SK-N-SH treated with all-trans-retinoic acid at 6 μM for 48 hours (cell line): ENCODE results near the gene PAPSS1.

Experiments
- ATAC-seq: fragments of 200-7000 bp; cut with Tn5 transposase; 3 replicates; pipeline ENCODE4 v1.9.1; 2020; ENCODE audit warnings: mild to moderate bottlenecking, moderate library complexity
- ARNTL ChIP-seq: fragments of 450-650 bp; formaldehyde crosslinking; IDR thresholded peaks from 2 replicates; pipeline ENCODE4 v1.5.0; 2020; ENCODE audit warnings: low read depth, mild to moderate bottlenecking, moderate library complexity, borderline replicate concordance
- CREB5 ChIP-seq: fragments of 250-450 bp; sonication (Bioruptor Pico); IDR thresholded peaks from 2 replicates; pipeline ENCODE4 v1.5.1; 2020; ENCODE audit warnings: low read depth, mild to moderate bottlenecking, moderate library complexity
- CSDC2 ChIP-seq: fragments of 250-450 bp; sonication (Bioruptor Pico); IDR thresholded peaks from 2 replicates; pipeline ENCODE4 v1.5.0; 2020; ENCODE audit warnings: mild to moderate bottlenecking, moderate library complexity
- CSRNP3 ChIP-seq: fragments of 250-450 bp; sonication (Bioruptor Pico); IDR thresholded peaks from 2 replicates; pipeline ENCODE4 v1.5.1; 2021; ENCODE audit warnings: mild to moderate bottlenecking, moderate library complexity
- ESRRG ChIP-seq: fragments of 250-450 bp; sonication (Bioruptor Pico); IDR thresholded peaks from 2 replicates; pipeline ENCODE4 v1.6.1; 2021; ENCODE audit warnings: mild to moderate bottlenecking
- GLIS3 ChIP-seq: fragments of 250-450 bp; sonication (Bioruptor Pico); IDR thresholded peaks from 2 replicates; pipeline ENCODE4 v1.5.0; 2020; ENCODE audit warnings: mild to moderate bottlenecking, moderate library complexity
- ISL1 ChIP-seq: fragments of 250-450 bp; sonication (Bioruptor Pico); IDR thresholded peaks from 2 replicates; pipeline ENCODE4 v2.1.2; 2022; ENCODE audit warnings: mild to moderate bottlenecking, moderate library complexity
- PATZ1 ChIP-seq: fragments of 250-450 bp; sonication (Bioruptor Pico); IDR thresholded peaks from 2 replicates; pipeline ENCODE4 v1.8.0; 2020; ENCODE audit warnings: mild to moderate bottlenecking, moderate library complexity, borderline replicate concordance
- POU6F1 ChIP-seq: fragments of 250-450 bp; sonication (Bioruptor Pico); IDR thresholded peaks from 2 replicates; pipeline ENCODE4 v1.8.0; 2021; ENCODE audit warnings: low read depth, mild to moderate bottlenecking, moderate library complexity, borderline replicate concordance
- PPARA ChIP-seq: fragments of 250-450 bp; sonication (Bioruptor Pico); IDR thresholded peaks from 2 replicates; pipeline ENCODE4 v1.5.0; 2020; ENCODE audit warnings: mild to moderate bottlenecking, borderline replicate concordance
- SNAI2 ChIP-seq: fragments of 250-450 bp; sonication (Bioruptor Pico); IDR thresholded peaks from 2 replicates; pipeline ENCODE4 v1.5.0; 2020; ENCODE audit warnings: mild to moderate bottlenecking, moderate library complexity
- TCF4 ChIP-seq: fragments of 250-450 bp; sonication (Bioruptor Pico); IDR thresholded peaks from 2 replicates; pipeline ENCODE4 v1.8.0; 2021; ENCODE audit warnings: mild to moderate bottlenecking, moderate library complexity, borderline replicate concordance
- TOX ChIP-seq: fragments of 250-450 bp; sonication (Bioruptor Pico); IDR thresholded peaks from 2 replicates; pipeline ENCODE4 v1.8.0; 2021; ENCODE audit warnings: mild to moderate bottlenecking, moderate library complexity, borderline replicate concordance
- ZC3H10 ChIP-seq: fragments of 250-450 bp; sonication (Bioruptor Pico); IDR thresholded peaks from 2 replicates; pipeline ENCODE4 v1.5.1; 2021; ENCODE audit warnings: mild to moderate bottlenecking, moderate library complexity
- ZFP3 ChIP-seq: fragments of 250-450 bp; sonication (Bioruptor Pico); IDR thresholded peaks from 2 replicates; pipeline ENCODE4 v1.5.0; 2020; ENCODE audit warnings: mild to moderate bottlenecking, moderate library complexity
- ZFP30 ChIP-seq: fragments of 450-650 bp; formaldehyde crosslinking; IDR thresholded peaks from 2 replicates; pipeline ENCODE4 v1.5.0; 2022; ENCODE audit warnings: mild to moderate bottlenecking, moderate library complexity
- ZNF565 ChIP-seq: fragments of 450-650 bp; formaldehyde crosslinking; conservative IDR thresholded peaks from 2 replicates; pipeline ENCODE4 v1.5.0; 2020; ENCODE audit warnings: low read depth, mild to moderate bottlenecking, moderate library complexity
- ZNF70 ChIP-seq: fragments of 450-650 bp; formaldehyde crosslinking; IDR thresholded peaks from 2 replicates; pipeline ENCODE4 v1.5.0; 2020; ENCODE audit warnings: mild to moderate bottlenecking, moderate library complexity

Gene PAPSS1

GRCh38 chr4:107742791-107743190 lies 22.8 kb upstream of the PAPSS1 start:
- no peak for ATAC-seq
- no peak for TF ChIP-seq ZNF70 (CRISPR knock-in tag)
- no peak for TF ChIP-seq GLIS3 (CRISPR knock-in tag)

- ATAC-seq, result no peak
- TF ChIP-seq ARNTL (no peak), TCF4 (CRISPR knock-in tag) (no peak), TOX (CRISPR knock-in tag) (no peak), SNAI2 (CRISPR knock-in tag) (no peak), CSRNP3 (CRISPR knock-in tag) (no peak), ZC3H10 (CRISPR knock-in tag) (no peak), POU6F1 (CRISPR knock-in tag) (no peak), CREB5 (CRISPR knock-in tag) (no peak), ESRRG (CRISPR knock-in tag) (no peak)
Measured at GRCh38 chr4:107742196-107742595, 22.2 kb upstream of the PAPSS1 start.

- TF ChIP-seq ZFP3 (CRISPR knock-in tag) (no peak), TOX (CRISPR knock-in tag) (no peak), ZC3H10 (CRISPR knock-in tag) (no peak), ZNF565 (CRISPR knock-in tag) (no peak), CSDC2 (CRISPR knock-in tag) (no peak), ZFP30 (CRISPR knock-in tag) (no peak), CSRNP3 (CRISPR knock-in tag) (no peak)
- ATAC-seq, result peak; percentile 75
Measured at GRCh38 chr4:107740950-107741701, 21.1 kb upstream of the PAPSS1 start.

GRCh38 chr4:107740381-107740780 lies 20.3 kb upstream of the PAPSS1 start:
- ATAC-seq, result peak; percentile 74
- no peak for TF ChIP-seq CSRNP3 (CRISPR knock-in tag)
- no peak for TF ChIP-seq POU6F1 (CRISPR knock-in tag)
- TF ChIP-seq TCF4 (CRISPR knock-in tag), result no peak
- TF ChIP-seq TOX (CRISPR knock-in tag), result no peak
- no peak for TF ChIP-seq GLIS3 (CRISPR knock-in tag)
- TF ChIP-seq ZNF565 (CRISPR knock-in tag), result no peak
- TF ChIP-seq ISL1, result no peak
- TF ChIP-seq ZNF70 (CRISPR knock-in tag), result no peak
- TF ChIP-seq ARNTL, result no peak
- TF ChIP-seq PATZ1 (CRISPR knock-in tag), result no peak
- TF ChIP-seq ESRRG (CRISPR knock-in tag), result no peak
- TF ChIP-seq CSDC2 (CRISPR knock-in tag), result no peak
- no peak for TF ChIP-seq PPARA (CRISPR knock-in tag)
- no peak for TF ChIP-seq ZC3H10 (CRISPR knock-in tag)
